AML-193 (cell line): ENCODE measurements around the gene SECISBP2.

Experiments used
- DNase-seq, 2 experiments: peaks; one replicate each; lab custom pipeline; 2025; lab: John Stamatoyannopoulos, UW

Gene SECISBP2

DNA sequence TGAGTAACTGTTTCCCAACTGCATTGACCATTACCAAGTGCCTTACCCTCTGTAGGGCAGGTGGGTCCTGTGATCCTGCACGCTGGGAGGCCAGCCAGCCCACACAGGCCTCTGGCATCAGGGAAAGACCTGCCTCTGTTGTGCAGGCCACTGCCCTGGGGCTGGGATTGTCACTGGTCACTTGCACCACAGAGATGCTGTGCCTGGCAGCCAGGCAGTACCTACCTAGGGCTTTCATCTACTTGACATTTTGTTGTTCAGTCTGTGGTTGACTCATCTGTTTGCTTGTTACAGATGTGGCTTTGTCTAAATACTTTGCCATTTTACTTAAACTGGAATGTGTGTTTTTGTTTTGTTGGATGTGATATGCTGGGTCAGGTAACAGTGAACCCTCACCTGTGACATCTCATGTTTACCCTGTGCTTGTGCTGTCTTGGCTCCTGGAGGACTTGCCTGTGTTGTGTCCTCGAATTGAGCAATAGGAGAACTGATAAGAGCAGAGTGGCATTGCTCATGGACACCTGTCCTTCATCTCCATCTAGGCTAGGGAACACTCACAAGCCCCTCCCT lies 32.8 kb downstream of the SECISBP2 start:
- DNase-seq = no peak

DNA sequence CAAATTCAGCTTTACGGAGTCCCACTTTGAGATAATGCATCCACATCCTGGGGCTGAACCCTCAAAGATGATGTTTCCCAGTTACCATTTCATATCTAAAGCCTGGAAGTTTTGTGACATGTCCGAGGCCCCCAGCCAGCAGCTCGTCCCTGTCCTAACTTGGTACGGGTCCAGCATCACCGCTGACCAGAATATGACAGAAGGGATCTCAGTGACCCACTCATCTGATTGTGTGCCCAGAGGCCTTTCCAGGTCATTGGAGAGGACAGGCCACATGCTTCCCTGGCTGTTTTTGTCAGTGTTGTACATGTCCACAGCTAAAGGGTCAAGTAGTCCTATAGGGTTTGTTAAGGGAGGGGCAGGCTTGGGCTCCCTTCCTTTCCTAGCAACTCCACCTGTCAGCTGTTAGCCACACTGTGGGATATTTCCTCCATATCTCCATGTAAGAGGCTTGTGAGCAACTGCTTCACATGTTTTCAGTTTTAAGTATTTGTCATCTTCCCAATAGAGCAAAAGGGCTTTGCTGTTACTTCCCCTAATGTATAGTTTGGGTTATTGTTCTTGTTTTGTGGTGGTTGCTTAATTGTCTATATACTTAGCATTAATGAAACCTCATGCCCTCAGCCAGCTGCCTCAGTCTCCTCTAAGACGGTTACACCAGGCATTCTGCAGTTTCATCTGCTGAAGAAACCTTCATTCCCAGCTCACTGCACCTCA lies 33.4 kb downstream of the SECISBP2 start:
- no peak for DNase-seq

DNA sequence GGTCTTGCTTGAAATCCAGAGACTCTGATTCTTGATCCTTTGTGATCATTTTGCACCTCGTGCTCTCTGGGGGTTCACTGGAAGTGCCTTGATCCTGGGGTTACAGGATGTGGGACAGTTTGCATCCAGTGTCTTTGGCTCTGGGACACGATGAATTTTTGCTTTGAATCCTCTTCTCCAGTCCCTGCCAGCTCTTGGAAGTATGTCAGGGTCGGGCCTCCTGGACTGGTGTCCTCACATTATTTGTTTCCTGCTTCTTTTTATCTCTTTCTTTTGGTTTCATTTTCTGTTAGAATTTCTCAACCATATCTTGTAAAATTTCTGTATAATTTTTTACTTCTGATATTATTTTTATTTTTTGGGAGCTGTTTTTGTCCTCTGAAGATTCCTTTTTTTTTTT lies 34.2 kb downstream of the SECISBP2 start:
- no peak for DNase-seq

DNA sequence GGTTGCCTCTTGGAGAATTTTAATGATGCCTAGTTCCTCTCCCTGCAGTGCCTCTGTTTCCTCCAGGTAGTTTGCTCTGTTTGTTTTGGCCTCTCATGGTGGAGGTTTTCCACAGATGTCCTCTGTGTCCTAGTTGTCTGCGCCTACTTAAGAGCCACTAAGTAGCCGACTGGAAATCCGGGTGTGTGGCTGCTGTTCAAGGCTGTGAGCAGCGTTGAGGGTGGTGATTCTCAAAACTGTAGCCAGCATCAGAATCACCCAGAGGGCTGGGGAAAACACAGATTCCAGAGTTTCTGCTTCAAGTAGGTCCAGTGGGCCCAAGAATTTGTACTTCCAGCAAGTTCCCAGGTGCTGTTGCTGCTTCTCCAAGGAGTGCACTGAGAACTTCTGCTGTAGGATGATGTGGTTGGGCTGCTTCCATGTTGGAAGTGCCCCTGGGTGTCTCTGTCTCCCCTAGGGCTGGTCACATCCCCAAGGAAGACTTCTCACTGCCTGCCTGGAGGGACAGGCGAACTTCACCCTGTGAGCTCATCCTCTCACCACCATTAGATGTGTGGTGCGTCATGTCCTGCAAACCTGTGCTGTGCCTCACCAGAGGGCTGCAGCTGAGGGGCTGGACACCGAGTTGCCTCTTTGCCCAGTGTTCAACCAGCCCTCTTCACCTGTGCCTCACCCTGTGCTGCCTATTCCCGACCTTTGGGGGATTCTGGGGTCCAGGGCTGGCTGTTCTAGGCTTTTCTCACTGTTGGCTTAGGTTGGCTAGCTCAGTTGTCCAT lies 34.8 kb downstream of the SECISBP2 start:
- no peak for DNase-seq

DNA sequence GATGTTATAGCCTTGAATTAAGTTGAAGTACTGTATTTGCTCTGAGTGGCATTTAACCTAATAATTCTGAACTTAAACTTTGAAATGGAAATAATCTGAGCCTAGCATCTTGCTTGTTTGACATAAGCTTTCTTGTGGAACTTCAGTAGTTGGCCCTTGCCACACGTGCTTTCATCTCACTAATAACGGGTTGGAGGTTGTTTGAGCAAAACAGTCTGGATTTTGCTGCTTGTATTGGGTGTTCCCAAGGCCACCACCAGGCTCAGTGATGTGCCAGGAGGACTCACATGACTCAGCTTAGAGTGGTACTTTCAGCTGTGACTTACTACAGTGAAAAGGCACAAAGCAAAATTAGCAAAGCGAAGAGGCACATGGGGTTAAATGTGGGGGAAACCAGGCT lies 35.7 kb downstream of the SECISBP2 start:
- no peak for DNase-seq

DNA sequence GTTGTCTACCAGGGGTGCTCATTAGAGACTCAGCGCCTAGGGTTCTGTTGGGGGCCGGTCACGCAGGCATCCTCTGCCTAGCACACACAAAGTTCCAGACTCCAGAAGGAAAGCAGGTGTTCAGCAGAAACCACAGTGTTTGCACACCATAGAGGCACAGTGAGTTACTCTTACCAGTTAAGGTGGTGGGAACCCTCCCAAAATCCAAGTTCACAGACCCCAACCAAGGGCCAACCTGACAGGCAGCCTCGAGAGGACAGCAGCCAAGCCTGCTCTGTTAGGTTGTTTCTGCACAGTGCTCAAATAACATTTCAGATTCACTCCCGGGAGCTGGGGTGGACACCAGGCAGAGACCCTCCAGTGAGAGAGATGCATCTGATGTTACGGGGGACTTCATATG lies 36.2 kb downstream of the SECISBP2 start:
- no peak for DNase-seq

DNA sequence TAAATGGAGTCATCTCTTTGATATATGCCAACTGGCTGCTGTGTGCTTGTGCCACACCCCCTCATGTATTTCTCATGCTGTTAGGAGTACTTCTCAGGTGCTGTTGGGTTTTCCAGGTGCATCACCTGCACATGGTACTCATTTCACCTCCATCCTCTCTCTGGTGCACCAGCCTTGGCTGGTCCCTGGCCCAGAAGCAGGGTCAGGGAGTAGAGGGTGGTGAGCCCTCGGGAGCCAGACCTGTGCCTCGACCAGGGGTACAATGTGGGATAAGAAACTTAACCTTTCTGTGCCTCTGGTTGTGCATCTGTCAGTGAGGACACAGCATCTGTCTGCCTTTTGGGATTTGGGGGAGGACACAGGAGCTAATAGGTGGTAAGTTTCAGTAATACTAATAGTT lies 38.5 kb downstream of the SECISBP2 start:
- DNase-seq = no peak

DNA sequence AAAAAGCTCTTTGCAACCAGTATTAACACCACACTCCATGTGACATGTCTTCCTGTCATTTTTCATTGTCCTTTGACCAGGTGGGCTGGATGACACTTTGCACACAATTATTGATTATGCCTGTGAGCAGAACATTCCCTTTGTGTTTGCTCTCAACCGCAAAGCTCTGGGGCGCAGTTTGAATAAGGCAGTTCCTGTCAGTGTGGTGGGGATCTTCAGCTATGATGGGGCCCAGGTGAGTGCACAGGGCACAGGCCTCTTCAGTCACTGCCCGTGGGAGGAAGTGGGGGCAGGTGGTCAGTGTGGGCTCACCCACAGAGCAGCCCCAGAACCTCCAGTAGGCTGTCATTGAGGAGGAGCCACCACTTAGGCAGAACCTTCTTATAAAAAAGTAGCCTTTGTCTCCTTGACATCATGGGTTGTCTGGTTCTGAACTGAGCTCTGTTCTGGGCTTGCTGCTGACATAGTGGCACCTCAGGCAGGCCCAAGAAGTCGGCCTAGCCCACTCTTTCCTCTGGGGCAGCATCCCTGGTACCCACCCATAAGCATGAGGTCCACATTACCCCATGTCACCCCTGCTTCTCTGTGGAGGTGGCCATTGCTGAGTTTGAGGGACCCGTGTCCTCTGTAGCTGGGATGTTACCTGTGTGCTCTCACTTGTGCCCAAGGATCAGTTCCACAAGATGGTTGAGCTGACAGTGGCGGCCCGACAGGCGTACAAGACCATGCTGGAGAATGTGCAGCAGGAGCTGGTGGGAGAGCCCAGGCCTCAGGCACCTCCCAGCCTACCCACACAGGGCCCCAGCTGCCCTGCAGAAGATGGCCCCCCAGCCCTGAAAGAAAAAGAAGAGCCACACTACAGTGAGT lies 39.3 kb downstream of the SECISBP2 start:
- no peak for DNase-seq

DNA sequence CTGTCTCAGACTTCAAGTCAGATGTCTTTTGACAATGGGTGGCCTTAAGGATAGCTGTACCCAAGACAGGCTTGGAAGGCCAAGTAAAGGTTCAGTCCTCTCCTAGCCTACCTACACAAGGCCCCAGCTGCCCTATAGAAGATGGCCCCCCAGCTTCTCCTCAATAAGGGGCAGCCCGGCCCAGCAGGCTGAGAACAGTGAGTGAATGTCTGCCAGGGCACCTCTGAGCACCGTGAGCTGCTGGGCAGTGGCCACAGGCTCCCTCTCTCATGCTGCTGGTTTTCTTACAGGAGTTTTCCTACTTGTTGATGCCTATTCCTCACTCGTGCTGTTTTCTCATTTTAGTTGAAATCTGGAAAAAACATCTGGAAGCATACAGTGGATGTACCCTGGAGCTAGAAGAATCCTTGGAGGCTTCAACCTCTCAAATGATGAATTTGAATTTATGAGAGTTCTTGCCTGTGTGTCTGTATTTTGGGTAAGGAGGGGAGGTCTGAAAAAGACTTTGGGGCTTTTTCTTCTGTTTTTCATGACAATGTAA lies 40.1 kb downstream of the SECISBP2 start:
- DNase-seq = no peak

DNA sequence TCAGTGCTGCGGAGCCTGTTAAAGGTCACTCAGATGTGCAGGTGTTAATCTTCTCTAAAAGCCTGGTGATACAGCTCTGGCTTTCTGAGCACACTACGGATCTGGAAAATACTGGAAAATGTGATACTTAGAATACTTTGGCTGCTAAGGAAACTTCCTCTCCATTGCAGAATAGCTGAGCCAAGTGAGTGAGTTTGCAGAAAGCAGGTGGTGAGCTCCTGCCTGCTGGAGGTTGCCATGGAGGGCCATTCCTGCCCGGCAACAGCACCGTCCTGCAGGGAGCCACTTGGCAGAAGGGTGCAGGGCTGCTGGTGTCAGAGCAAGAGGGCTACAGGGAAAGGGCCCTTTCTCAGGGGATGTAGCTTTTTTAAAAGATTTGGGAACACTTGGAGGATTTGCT lies 40.7 kb downstream of the SECISBP2 start:
- DNase-seq = no peak

DNA sequence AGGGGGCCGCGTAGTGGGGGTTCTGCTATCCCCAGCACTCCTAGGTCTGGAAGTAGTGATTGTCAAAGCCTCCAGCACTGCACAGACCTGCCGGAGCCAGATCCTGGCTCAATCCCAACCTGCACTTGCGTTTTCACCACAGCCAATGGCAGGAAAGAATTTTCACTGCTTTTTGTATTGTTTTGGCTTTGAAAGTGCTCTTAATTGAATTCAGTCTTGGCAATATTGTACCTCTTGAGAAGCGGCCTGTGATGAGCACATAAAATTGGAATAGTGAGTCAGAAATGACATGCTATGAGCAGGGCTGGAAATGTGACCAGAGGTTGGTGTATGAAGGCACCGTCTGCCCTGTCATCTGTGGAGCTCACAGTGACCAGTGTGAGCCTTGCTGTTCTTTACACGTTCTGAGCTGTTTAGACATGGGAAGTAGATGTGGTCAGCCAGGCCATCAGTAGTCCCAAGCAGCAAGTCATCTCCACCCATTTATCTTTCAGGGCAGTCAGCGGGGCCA lies 41.5 kb downstream of the SECISBP2 start:
- DNase-seq = no peak

DNA sequence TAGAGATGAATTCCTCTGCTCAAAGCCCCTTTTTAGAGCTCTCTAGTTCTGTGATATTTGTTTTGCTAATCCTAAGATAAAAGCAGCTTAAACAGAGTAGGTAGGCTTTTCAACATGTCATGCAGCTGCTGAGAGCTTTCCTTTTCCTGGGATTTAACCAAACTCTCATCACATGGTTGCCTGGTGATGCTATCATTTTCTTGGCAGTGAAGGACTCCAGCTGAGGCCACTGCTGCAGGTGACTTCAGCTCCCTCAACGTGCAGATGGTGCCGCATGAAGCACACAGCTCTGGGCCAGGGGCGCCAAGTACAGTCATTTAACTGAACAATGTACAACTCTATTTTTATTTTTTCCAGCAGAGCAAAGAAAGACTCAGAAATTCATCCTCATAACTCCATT lies 42.2 kb downstream of the SECISBP2 start:
- no peak for DNase-seq

DNA sequence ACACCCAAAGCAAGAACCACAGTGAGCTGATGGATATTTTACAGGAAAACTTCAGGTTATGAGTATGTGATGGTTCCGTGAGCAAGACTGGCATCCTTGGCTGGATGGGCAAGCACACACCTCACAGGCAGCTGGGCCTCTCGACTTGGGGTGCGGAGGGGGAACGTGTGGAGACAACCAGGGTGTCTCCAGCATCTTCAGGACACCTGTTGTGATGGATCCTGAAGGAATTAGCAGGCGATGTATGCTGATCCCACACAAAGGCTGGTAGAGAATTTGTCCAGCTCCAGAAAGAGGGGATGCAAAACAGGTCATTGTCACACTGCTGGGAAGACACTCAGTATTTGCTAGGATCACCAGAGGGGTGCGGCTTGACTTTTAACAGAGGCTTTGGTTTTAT lies 42.7 kb downstream of the SECISBP2 start:
- no peak for DNase-seq

DNA sequence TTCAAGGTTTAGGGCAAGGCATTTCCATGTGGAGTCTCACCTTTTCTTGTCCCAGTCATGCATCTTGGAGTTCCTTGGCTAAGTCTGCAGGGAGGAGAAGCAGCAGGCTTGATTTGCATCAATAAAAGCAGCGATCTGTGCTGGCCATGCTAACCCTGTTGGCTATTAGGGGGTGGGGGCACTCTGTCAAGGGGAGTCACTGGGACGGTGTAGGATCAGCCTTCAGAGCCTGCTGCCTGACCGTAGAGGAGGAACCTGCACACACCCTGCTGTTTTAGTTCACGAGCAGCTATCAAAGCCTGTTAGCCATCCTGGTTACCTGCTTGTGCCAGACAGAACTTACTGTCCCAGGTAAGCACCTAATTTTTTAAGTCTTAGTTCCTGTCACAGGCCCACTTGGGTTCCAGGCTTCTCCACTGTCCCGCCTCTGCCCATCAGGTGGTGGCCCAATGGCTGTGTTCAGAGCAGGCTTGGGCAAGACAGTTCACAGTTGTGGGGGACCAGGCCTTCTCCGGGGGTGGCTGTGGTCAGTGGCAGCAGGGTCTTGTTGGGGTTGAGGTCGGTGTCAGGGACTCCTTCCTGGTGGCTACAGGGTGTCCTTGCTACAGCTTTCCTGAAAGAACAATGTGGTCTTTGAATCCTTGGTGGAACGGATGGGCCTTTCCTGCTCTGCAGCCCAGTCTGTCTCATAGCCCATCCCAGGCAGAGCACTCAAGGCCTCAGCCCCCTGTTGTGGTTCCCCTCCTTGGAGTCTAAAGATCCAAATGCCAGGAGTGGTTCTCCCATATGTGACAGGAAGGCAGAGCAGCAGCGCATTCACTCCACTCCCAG lies 43.7 kb downstream of the SECISBP2 start:
- no peak for DNase-seq

DNA sequence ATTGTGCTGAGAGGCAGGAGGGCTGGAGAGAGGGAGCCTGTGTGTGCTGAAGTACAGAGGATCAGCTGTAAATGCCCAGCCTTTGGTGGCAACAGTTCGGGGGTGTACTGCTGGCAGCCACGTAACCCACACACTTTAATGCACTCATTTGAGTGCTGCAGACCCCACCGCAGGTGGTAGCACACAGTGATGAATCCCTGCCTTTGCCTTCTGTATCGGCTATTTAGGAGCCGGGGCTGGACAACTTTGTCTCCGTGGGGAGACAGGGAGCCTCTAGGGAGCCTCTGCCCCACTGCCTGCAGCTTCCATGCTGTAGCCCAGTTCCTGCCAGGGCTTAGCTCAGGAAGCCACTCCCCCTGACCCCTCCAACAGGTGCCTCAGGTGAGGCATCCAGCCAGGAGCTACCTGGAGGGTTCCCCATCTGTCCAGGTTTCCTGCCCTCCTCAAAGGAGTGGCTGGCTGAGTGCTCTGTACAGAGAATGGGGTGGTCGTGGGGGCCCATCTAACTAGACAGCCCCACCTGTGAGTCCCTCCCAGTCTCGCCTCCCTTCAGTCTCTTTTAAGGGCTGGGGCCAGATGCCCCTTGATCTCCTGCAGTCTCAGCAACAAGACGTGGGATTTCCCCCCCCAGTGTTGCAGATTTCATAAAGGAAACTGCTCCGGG lies 44.5 kb downstream of the SECISBP2 start:
- no peak for DNase-seq

DNA sequence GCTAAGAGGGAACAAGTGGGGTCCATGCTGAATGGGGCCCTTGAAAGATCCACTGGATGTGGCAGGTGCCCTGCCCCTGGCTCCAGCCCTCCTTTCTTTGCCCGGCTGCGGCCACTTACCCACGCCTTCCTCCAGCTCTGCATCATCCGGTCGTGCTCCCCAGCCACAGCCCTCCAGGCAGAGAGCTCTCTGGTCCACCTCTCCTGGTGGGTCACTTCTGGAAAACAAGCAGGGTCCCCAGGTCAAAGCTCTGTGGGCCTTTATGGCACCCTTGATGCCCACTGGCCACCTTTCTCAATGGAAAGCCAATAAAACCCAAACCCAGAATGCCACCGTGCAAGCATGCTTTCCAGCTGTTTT lies 45.0 kb downstream of the SECISBP2 start:
- DNase-seq = no peak

DNA sequence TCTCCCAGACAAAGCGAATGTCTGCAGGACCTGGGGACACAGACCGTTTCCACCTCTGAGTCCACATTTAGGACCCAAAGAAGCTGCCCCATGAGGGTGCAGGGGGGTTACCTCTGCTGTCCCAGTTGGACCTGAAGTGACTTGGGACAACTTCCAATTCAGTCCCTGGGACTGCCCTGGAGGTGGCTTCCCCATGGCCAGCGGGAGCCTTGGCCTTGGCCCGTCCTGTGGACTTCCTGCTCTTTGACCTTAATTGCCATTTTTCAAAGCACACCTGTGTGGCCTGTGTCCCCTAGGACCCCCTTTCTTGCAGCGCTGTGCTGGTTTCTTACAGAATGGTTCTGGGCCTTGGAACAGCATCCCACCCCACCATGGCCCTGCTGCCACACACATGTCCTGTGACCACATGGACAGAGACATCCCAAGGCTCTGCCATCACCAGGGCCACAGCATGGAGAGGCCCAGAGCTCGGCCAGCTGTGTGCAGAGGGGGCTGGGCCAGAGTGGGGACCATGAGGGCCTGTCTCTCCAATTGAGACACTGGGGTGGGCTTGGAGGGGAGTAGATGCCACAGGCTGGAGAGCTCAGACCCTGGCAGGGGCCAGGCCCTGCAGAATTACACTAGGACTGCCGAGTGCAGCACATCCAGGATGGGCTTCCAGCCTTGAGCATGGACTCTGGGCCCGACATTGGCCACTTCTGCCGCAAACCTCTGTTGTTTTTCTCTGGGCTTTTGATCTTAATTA lies 45.8 kb downstream of the SECISBP2 start:
- no peak for DNase-seq

DNA sequence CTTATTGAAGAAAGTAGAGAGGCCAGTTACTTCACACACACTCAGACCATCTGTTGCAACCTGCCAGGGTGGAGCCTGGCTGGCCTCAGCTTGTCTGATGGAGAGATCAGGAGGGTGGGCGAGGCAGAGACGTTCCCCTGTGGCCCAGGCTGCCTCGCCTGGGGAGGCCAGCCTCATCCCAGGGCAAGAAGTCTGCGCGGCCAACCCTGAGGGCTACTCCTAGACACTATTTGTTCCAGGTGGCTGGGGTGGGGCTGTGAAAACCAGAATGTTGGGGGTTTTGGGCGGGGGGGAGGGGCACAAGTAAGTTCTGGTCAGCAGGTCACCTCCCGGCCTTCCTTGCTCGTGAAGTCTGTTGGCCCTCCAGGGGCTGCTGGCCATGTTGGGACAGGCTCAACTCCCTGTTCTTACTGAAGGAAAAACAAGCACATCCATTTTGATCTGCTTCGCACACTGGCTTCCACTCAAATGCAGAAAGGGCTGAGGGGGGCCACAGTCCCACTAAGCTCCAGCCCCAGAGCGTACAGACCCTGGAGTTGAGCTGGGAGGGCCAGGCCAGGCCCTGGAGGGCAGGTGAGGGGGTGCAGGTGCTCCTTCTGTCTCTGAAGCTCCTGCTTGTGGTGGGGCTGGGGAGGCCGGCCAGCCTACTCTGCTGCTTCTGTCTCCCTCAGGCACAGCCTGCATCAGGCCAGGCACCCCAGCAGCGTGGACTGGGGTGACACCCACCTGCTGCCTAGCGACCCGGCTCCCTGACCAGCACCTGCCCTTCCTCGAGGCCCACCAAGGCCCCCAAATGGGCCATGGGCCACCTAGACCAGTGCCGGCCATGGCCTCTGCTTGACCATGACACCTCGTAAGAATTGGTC lies 46.6 kb downstream of the SECISBP2 start:
- DNase-seq = no peak

DNA sequence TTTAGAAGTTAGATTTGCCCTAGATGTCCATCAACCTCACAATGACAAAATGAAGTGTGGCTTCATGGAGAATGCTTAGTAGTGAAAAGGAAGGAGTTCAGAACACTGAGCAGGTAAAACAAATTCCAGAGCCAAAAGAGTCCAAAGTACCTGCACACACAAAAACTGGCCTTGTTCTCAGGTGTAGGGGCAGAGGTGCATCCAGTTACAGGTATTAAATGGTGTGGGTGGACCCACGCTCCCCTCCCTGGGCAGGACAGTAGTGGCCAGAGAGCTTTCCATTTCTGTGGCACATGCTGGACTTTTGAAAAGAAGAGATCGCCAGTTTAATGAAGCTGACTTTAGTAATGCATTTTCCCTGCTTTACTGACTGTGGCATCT lies 47.2 kb downstream of the SECISBP2 start:
- DNase-seq = no peak
